GM18511 (cell line): ENCODE measurements around the gene MPHOSPH8.
"Not testable (repeated sequence)": the region's sequence is repeated elsewhere in the genome, so short reads cannot be mapped to it uniquely, and the experiment has no call there.

Source experiments
- ATAC-seq: cut with Tn5 transposase; IDR thresholded peaks from one replicate; pipeline ENCODE4 v1.9.1; 2021; ENCODE audit warnings: mild to moderate bottlenecking, moderate library complexity; ENCODE audit not compliant: unreplicated experiment

Gene MPHOSPH8

DNA sequence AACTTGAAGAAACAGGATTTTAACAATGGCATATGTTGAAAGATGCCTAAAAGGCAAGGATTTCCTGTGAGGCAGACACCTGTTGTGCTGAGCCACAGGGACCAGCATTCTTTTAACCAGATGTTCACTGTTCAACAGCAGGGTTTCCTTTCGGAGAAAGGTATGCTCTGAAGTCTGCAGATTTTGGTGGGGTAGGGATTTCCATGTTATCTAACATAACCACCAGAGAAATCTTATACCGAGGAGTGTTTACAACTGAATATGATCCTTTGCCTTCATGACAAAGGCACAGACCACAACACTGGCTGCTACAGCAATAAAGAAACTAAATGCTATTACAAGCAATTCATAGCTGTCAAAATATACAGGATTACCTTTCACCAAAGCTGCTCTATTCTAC is 48.1 kb downstream of the MPHOSPH8 start:
- no peak for ATAC-seq

GRCh38 chr13:19685034-19685433 is 51.6 kb downstream of the MPHOSPH8 start:
- no peak for ATAC-seq

- no peak for ATAC-seq
These were observed 52.0 kb downstream of the MPHOSPH8 start for GRCh38 chr13:19685437-19685836.

GRCh38 chr13:19691447-19691846 is 58.0 kb downstream of the MPHOSPH8 start:
- not testable (repeated sequence) for ATAC-seq

DNA sequence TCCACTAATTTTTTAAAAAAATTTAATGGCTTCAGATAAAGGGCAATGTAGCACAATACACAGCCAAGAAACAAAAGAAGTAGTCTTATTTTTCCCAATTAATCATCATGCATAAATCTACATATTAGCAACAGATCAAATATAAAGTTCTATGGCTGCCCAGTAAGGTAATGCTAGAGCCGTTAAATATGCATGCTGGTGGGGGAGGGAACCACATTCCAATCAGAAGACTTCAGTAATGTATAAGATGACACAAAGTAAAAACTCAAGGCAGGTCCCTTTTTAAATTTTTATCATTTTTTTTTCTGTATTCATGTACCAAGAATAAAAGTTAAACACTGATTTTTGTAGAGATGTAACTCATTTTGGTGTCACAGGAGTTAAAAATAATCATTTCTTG is 62.0 kb downstream of the MPHOSPH8 start:
- no peak for ATAC-seq

DNA sequence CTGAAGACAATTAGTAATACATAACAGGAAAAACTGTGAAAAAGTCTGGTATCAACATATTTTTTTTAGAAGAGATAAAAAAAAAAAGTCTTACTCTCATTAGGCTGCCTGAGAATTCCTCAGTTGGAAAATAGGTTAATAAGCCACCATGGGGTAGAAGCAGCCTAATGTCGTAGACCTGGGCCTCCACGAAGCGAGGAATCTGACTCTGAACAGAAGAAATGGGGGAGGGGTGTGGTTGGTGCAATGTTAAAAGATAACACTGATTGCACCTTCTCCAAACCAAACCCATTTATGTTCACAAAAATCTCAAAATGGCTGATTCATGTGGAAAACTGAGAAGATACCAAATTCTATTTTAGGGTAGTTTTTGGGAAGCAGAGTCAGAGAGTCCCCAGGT is 62.4 kb downstream of the MPHOSPH8 start:
- ATAC-seq = no peak

DNA sequence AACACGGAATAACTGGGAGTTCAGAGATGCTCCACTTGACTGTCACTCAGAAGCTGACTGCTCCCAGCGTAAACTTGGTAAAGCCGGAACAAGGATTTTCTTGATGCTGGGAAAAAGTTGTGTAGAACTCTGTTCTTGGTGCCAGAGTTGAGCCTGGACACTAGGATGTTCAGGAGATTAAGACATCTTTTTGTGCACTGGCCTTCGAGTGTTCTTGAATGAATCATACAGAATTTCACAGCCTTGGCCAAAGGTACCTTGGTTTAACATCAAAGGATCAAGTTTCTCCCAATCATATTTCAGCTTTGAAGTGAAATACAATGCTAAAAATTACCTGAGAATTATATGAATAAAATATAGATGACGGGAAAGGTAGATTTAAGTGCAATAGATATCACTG is 67.5 kb downstream of the MPHOSPH8 start:
- not testable (repeated sequence) for ATAC-seq

GRCh38 chr13:19701619-19702018 is 68.2 kb downstream of the MPHOSPH8 start:
- ATAC-seq = not testable (repeated sequence)

DNA sequence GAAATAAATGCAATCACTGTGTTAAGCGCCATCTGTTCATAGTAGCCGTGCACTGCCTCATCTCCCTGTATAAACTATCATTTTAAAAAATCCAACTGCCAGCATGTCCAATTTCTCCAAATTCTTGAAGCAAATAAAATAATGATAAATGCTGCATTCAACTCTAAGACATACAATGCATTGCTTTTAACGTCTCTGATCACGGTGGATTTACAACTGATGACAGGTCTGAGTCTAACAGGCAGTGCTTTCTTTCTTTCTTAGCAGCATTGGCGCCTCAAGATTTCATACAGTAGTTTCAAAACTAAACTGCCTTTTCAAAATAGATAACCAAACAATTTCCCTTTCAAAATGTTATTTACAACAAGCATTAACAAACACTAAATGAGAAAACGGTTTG is 70.8 kb downstream of the MPHOSPH8 start:
- not testable (repeated sequence) for ATAC-seq

DNA sequence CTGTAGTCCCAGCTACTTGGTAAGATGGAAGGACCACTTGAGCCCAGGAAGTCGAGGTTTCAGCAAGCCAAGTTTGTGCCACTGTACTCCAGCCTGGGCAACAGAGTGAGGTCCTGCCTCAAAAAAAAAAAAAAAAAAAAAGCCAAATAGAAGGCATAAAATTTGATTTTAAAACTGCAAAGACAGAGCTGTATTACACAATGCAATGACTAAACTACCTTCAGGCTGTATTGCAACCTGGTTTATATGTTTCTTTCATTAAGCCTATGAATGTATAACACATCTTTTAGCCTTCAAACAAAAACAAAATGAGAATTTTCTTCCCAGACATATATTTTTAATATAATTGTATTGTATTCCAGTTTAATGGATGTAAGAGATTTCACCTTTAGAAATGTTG is 75.6 kb downstream of the MPHOSPH8 start:
- ATAC-seq = not testable (repeated sequence)

DNA sequence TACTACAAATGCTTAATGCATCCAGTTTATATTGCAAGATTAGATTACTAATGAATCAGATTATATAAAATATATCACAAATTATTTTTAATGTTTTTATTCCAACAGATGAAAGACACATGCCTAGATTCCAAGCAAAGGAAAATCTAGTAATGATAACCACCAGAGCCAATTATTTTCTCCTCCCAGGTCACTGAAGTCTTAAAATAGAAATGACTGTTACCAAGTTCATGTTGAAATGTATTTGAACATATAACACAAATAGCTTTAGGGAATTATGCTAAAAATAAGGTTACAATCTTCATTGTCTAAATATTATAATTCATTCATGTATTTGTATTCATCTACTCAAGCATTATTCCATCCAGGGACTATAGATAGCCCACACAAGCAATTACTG is 76.3 kb downstream of the MPHOSPH8 start:
- ATAC-seq = not testable (repeated sequence)

DNA sequence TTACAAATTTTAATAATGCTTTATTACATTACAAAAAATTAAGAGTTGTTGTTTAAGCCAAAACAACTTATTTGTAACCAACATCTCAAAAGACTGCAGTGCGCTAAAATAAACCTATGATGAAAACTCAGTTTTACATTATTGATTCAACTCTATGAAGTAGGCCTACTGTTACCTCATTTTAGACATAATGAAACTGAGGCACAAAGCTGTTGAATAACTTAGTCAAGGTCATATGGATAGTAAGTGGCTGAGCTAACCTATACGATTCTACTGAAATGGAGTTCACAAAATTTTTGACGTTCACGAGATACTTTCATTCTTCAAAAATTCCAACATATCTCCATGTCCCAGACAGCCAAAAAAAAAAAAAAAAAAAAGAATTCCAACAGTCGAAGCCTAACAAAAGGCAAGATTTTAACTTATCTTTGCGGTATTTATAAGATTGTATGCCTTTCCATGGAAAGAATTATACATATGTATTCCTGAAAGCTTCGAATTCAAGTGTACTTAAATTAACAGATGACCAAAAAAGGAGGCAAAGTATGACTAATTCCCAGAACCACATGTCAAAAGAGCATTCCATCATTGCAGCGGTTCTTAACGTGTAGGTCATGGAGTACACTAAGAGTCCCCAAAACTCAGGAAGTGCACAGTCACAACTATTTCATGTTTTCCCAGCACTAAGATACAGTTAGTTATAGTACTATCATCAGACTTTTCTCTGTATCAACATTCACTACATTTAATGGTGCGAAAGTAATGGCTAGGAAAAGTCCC is 79.9 kb downstream of the MPHOSPH8 start:
- ATAC-seq = no peak

DNA sequence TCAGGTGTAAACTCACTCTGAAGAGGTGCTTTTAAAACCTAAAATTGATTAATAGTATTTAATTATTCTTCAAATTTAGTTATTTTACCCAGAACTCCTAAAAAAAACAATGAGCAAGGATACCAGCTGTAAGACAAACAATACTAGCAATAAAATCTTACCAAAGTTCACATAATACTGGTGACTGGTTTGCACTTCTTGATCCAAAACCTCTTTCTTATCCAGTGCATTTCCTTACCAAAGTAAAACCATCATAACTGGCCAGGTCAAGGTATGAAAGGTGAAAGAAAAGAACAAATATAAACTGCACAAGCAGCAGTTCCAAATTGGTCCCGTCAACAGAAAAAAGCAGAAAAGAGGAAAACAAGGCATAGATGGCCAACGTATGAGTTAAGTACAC is 86.6 kb downstream of the MPHOSPH8 start:
- no peak for ATAC-seq
